Activated CD4-positive, alpha-beta T cell treated with anti-CD3 and anti-CD28 coated beads, Interleukin-2, amount 10 ng/mL, durations not matched to agents 7 days and 5 days (primary cell): ENCODE results near the gene MKNK1. TPM values are rescaled to one million over a fixed set of nuclear protein-coding genes. Genes with fewer than 3 reads are reported as not detected.

ENCODE experiments used
- CTCF ChIA-PET: fragments of 350-600 bp; sonication (Branson Sonifier 250); formaldehyde crosslinking; loops from one replicate; lab custom pipeline; 2021; ENCODE audit warnings: antibody characterized with exemption; lab: Charles Lee
- POLR2A ChIA-PET: fragments of 350-600 bp; sonication (Branson Sonifier 250); formaldehyde crosslinking; loops from one replicate; lab custom pipeline; 2021; ENCODE audit warnings: antibody characterized with exemption; lab: Charles Lee
- DNase-seq: peaks from one replicate; pipeline ENCODE4 v3.0.0-alpha.2; 2020
- H3K27ac Mint-ChIP-seq: one replicate; pipeline ENCODE4 v1.8.0; 2021; ENCODE audit warnings: mild to moderate bottlenecking, moderate library complexity, mixed read lengths
- H3K27me3 Mint-ChIP-seq: one replicate; pipeline ENCODE4 v1.8.0; 2021; ENCODE audit warnings: mixed read lengths
- H3K36me3 Mint-ChIP-seq: one replicate; pipeline ENCODE4 v1.8.0; 2021; ENCODE audit warnings: low read depth, mixed read lengths
- H3K4me1 Mint-ChIP-seq: one replicate; pipeline ENCODE4 v1.8.0; 2021; ENCODE audit warnings: mixed read lengths
- H3K4me3 Mint-ChIP-seq: one replicate; pipeline ENCODE4 v1.8.0; 2021; ENCODE audit warnings: mild to moderate bottlenecking, moderate library complexity, mixed read lengths
- H3K9me3 Mint-ChIP-seq: one replicate; pipeline ENCODE4 v1.8.0; 2021; ENCODE audit warnings: mixed read lengths
- total RNA-seq, 2 experiments: library from RNA; stranded (reverse); gene quantifications; one replicate each; pipeline ENCODE4 v1.2.3, GENCODE V29; 2021

Gene MKNK1
- total RNA-seq, 2 experiments from 2014 or later: 58.2 to 63.3 TPM

DNA sequence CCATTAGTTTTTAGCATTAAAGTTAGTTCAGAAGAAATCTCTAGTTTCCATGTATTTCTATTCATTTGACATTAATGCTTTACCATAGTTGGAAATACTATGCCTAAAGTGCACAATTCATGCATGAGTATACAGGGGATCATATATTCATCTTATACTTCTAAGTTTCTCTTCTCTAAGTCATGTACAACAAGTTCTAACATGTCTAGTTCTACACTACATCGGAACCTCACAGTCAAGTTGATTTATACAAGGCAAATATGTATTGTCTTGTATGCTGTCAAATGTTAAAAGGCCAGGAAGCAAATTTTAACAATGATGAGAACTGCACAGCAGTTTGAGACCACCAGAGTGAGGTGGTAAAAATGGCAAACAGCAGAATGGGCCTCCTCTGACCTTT is 35.5 kb upstream of the MKNK1 start:
- Mint-ChIP-seq H3K9me3 (no peaks in the 10 kb centered on the region), H3K36me3 (peaks cover 26% of the 10 kb centered on the region), H3K4me3 (no peak overlapping the region), H3K27me3 (no peaks in the 10 kb centered on the region), H3K4me1 (peaks cover 2% of the 10 kb centered on the region), H3K27ac (no peak overlapping the region)
- DNase-seq: no peak
- ChIA-PET POLR2A (no interaction called here), CTCF (interaction anchor here (1.1 kb wide), 1 partner anchor 9 kb away, joined by 3 read pairs; no protein-coding TSS in a partner anchor)

GRCh38 chr1:46638921-46639320 is 34.9 kb upstream of the MKNK1 start:
- Mint-ChIP-seq H3K27ac (no peak overlapping the region), H3K36me3 (peaks cover 31% of the 10 kb centered on the region), H3K9me3 (no peaks in the 10 kb centered on the region), H3K27me3 (no peaks in the 10 kb centered on the region), H3K4me3 (no peak overlapping the region), H3K4me1 (peaks cover 2% of the 10 kb centered on the region)
- no peak for DNase-seq
- ChIA-PET CTCF (no interaction called here), POLR2A (no interaction called here)

- H3K36me3 Mint-ChIP-seq: peaks cover 39% of the 10 kb centered on the region
Measured at GRCh38 chr1:46637444-46638083, 33.5 kb upstream of the MKNK1 start.

GRCh38 chr1:46635205-46635604 is 31.1 kb upstream of the MKNK1 start:
- Mint-ChIP-seq H3K27ac (no peak overlapping the region), H3K4me3 (no peak overlapping the region), H3K36me3 (peaks cover 30% of the 10 kb centered on the region), H3K27me3 (no peaks in the 10 kb centered on the region), H3K4me1 (peaks cover 2% of the 10 kb centered on the region), H3K9me3 (no peaks in the 10 kb centered on the region)
- ChIA-PET POLR2A (no interaction called here), CTCF (interaction anchor here (1.0 to 2.5 kb wide), 4 partner anchors 13 to 53 kb away, joined by 3 to 11 read pairs (median 4); no protein-coding TSS in a partner anchor)
- DNase-seq: no peak

More at GRCh38 chr1:46637444-46638083, 33.5 kb upstream of the MKNK1 start:
- Mint-ChIP-seq H3K4me1 (peaks cover 2% of the 10 kb centered on the region), H3K4me3 (no peak overlapping the region), H3K27me3 (no peaks in the 10 kb centered on the region), H3K9me3 (no peaks in the 10 kb centered on the region), H3K27ac (no peak overlapping the region)
- ChIA-PET CTCF (interaction anchor here (1.0 kb wide), 1 partner anchor 39 kb away, joined by 3 read pairs; no protein-coding TSS in a partner anchor), POLR2A (no interaction called here)
- DNase-seq: no peak

GRCh38 chr1:46630719-46631118 is 26.7 kb upstream of the MKNK1 start:
- H3K4me3 Mint-ChIP-seq: no peak overlapping the region
- no peaks in the 10 kb centered on the region for H3K9me3 Mint-ChIP-seq
- POLR2A ChIA-PET: no interaction called here
- no peak for DNase-seq
- peaks cover 2% of the 10 kb centered on the region for H3K4me1 Mint-ChIP-seq
- H3K36me3 Mint-ChIP-seq: peaks cover 33% of the 10 kb centered on the region
- no peak overlapping the region for H3K27ac Mint-ChIP-seq
- no peaks in the 10 kb centered on the region for H3K27me3 Mint-ChIP-seq
- CTCF ChIA-PET: interaction anchor here (1.2 kb wide), 2 partner anchors 10 to 12 kb away, joined by 3 read pairs; no protein-coding TSS in a partner anchor

GRCh38 chr1:46623743-46624644 is 19.9 kb upstream of the MKNK1 start:
- Mint-ChIP-seq H3K4me1 (peaks cover 1% of the 10 kb centered on the region), H3K27ac (no peak overlapping the region), H3K27me3 (no peaks in the 10 kb centered on the region), H3K4me3 (no peak overlapping the region), H3K36me3 (no peaks in the 10 kb centered on the region), H3K9me3 (no peaks in the 10 kb centered on the region)
- DNase-seq: no peak
- CTCF ChIA-PET: interaction anchor here (0.6 to 1.4 kb wide), 4 partner anchors 17 to 342 kb away, joined by 3 to 4 read pairs (median 3); no protein-coding TSS in a partner anchor
- POLR2A ChIA-PET: no interaction called here

- no peak overlapping the region for H3K27ac Mint-ChIP-seq
- no peak overlapping the region for H3K4me3 Mint-ChIP-seq
- ChIA-PET CTCF (interaction anchor here (1.0 kb wide), 1 partner anchor 13 kb away, joined by 4 read pairs; no protein-coding TSS in a partner anchor), POLR2A (no interaction called here)
- no peaks in the 10 kb centered on the region for H3K27me3 Mint-ChIP-seq
- DNase-seq: no peak
- H3K36me3 Mint-ChIP-seq: no peaks in the 10 kb centered on the region
- no peaks in the 10 kb centered on the region for H3K9me3 Mint-ChIP-seq
- peaks cover 6% of the 10 kb centered on the region for H3K4me1 Mint-ChIP-seq
Measured at GRCh38 chr1:46622344-46622743, 18.3 kb upstream of the MKNK1 start.

DNA sequence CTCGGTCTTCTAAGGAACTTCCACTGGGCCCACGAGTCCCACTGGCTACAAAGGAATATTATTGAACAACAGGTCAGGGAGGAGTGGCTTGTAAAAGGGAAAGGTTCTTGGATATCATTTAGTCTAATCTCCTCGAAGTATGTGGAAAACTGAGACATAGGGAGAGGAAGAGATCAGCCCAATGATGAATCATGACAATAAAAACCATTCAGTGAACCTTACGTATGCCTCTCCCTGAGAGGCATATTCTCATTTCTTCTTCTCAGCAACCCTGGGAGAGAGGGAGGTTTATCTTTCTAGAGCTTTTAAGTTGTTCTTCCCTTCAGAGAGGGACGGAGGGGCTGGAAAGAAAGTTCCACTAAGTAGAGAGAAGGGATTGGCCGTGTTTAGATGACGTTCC is 17.9 kb upstream of the MKNK1 start:
- H3K36me3 Mint-ChIP-seq: no peaks in the 10 kb centered on the region
- POLR2A ChIA-PET: no interaction called here
- H3K9me3 Mint-ChIP-seq: no peaks in the 10 kb centered on the region
- no peak for DNase-seq
- H3K27ac Mint-ChIP-seq: no peak overlapping the region
- peaks cover 10% of the 10 kb centered on the region for H3K4me1 Mint-ChIP-seq
- no peaks in the 10 kb centered on the region for H3K27me3 Mint-ChIP-seq
- no peak overlapping the region for H3K4me3 Mint-ChIP-seq
- CTCF ChIA-PET: interaction anchor here (1.0 kb wide), 1 partner anchor 13 kb away, joined by 4 read pairs; no protein-coding TSS in a partner anchor

GRCh38 chr1:46619656-46620258 is 15.7 kb upstream of the MKNK1 start:
- H3K27ac Mint-ChIP-seq: peak overlapping the region; percentile 43
- H3K9me3 Mint-ChIP-seq: no peaks in the 10 kb centered on the region

GRCh38 chr1:46618754-46619415 is 14.8 kb upstream of the MKNK1 start:
- no peak for DNase-seq
- no peak overlapping the region for H3K4me3 Mint-ChIP-seq
- H3K4me1 Mint-ChIP-seq: peaks cover 34% of the 10 kb centered on the region
- H3K27ac Mint-ChIP-seq: peak overlapping the region; percentile 34
- H3K27me3 Mint-ChIP-seq: no peaks in the 10 kb centered on the region
- POLR2A ChIA-PET: no interaction called here
- no peaks in the 10 kb centered on the region for H3K9me3 Mint-ChIP-seq
- CTCF ChIA-PET: interaction anchor here (1.0 to 1.4 kb wide), 2 partner anchors 11 to 24 kb away, joined by 3 to 5 read pairs; no protein-coding TSS in a partner anchor
- H3K36me3 Mint-ChIP-seq: peaks cover 3% of the 10 kb centered on the region

More at GRCh38 chr1:46619656-46620258, 15.7 kb upstream of the MKNK1 start:
- no peak overlapping the region for H3K4me3 Mint-ChIP-seq
- ChIA-PET CTCF (interaction anchor here (1.1 kb wide), 1 partner anchor 11 kb away, joined by 3 read pairs; no protein-coding TSS in a partner anchor), POLR2A (no interaction called here)
- no peaks in the 10 kb centered on the region for H3K27me3 Mint-ChIP-seq
- no peak for DNase-seq
- peaks cover 25% of the 10 kb centered on the region for H3K4me1 Mint-ChIP-seq
- peaks cover 3% of the 10 kb centered on the region for H3K36me3 Mint-ChIP-seq

DNA sequence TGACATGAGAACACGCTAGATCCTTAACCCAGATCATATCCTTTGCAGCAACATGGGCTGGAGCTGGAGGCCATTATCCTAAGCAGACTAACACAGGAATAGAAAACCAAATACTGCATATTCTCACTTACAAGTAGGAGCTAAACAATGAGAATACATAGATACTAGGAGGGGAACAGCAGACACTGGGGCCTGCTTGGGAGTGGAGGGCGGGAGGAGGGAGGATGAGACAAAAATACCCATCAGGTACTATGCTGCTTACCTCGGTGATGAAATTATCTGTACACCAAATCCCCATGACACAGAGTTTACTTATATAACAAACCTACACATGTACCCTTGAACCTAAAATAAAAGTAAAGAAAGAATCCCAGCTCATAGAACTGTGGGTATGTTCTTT is 13.8 kb upstream of the MKNK1 start:
- POLR2A ChIA-PET: no interaction called here
- CTCF ChIA-PET: interaction anchor here (0.6 to 3.2 kb wide), 8 partner anchors 10 to 203 kb away, joined by 3 to 16 read pairs (median 4); partner anchors contain the start of gene MKNK1
- H3K36me3 Mint-ChIP-seq: peaks cover 5% of the 10 kb centered on the region
- no peak overlapping the region for H3K27ac Mint-ChIP-seq
- no peak for DNase-seq
- H3K9me3 Mint-ChIP-seq: no peaks in the 10 kb centered on the region
- peak overlapping the region; percentile 92 for H3K4me3 Mint-ChIP-seq
- peaks cover 43% of the 10 kb centered on the region for H3K4me1 Mint-ChIP-seq
- H3K27me3 Mint-ChIP-seq: no peaks in the 10 kb centered on the region
